HG03196 (cell line): ENCODE results near the gene C1QTNF8.

ENCODE experiments used
- ATAC-seq: cut with Tn5 transposase; IDR thresholded peaks from one replicate; pipeline ENCODE4 v1.9.1; 2021; ENCODE audit not compliant: unreplicated experiment

Gene C1QTNF8

DNA sequence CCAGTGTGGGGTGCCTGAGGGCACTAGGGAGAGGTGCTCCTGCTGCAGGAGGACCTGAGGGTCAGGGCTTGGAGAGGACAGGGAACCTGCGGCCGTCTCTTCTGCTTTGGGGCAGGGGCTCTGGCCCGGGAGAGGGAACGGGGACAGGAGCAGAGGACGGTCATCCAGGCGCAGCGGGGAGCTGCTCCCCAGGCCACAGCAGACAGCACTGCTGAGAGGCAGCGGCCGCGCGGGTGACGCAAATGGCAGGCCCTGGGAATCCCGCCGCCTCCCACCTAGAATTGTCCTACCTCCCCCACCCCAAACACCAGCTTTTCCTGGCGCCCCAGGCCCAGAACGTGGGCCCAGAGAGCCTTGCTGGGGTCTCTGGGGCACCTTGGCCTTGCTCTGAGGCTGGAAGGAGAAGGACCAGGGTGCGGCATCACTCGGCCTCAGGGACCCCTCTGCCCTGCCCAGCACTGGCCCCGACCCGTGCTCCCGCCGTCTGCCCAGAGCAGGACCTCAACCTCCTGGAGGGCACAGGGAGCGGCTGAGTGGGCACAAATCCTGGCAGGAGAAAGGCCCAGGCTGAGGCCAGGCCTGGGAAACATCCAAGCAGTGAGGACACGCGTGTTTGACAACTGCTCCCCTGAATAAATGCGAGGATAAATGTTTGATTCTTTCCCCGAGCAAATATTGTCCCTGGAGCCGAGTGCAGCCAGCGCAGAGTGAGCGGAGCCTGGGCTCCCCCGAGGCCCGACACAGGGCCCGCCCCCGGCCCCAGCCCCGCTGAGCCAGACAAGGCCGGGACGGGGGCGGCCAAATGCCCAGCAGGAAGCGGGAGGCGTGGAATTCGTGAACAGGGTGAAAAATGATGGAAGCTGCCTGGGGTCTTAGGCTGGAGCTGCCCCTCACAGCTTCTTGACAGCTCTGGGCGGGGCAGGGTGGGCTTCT is 15.0 kb downstream of the C1QTNF8 start:
- no peak for ATAC-seq

DNA sequence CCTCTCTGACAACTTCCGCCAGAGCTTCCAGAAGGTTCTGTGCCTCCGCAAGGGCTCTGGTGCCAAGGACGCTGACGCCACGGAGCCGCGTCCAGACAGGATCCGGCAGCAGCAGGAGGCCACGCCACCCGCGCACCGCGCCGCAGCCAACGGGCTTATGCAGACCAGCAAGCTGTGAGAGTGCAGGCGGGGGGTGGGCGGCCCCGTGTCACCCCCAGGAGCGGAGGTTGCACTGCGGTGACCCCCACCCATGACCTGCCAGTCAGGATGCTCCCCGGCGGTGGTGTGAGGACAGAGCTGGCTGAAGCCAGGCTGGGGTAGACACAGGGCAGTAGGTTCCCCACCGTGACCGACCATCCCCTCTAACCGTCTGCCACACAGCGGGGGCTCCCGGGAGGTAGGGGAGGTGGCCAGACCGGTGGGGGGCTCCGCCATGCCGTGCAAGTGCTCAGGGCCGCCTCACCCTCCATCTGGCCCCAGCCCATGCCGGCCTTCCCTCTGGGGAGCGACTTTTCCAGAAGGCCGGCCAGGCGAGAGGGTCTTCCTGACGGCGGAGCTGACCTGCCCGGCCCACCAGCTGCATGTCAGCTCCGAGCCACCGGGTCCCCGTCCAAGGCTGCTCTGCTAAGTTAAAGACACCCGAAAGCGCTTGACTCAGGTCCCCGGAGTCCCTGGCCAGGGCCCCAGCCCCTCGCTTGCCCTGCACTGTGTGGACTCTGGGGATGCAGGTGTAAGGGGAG is 16.1 kb downstream of the C1QTNF8 start:
- ATAC-seq: no peak

DNA sequence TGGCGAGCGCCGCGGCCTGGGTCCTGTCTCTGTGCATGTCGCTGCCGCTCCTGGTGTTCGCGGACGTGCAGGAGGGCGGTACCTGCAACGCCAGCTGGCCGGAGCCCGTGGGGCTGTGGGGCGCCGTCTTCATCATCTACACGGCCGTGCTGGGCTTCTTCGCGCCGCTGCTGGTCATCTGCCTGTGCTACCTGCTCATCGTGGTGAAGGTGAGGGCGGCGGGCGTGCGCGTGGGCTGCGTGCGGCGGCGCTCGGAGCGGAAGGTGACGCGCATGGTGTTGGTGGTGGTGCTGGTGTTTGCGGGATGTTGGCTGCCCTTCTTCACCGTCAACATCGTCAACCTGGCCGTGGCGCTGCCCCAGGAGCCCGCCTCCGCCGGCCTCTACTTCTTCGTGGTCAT is 16.7 kb downstream of the C1QTNF8 start:
- no peak for ATAC-seq

DNA sequence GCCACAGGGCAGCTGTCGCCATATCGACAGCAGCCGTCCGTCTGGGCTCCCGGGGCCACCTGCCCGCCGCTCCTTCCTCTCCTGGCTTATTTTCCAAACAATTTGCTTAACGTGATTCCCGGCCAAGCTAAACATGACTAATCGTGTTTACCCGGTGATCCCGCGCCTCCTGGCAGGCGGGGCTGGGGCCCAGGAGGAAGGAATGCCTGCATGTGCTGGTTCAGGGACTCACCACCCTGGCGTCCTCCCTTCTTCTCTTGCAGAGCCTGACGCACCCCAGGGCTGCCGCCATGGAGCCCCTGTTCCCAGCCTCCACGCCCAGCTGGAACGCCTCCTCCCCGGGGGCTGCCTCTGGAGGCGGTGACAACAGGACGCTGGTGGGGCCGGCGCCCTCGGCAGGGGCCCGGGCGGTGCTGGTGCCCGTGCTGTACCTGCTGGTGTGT is 17.4 kb downstream of the C1QTNF8 start:
- ATAC-seq: no peak

DNA sequence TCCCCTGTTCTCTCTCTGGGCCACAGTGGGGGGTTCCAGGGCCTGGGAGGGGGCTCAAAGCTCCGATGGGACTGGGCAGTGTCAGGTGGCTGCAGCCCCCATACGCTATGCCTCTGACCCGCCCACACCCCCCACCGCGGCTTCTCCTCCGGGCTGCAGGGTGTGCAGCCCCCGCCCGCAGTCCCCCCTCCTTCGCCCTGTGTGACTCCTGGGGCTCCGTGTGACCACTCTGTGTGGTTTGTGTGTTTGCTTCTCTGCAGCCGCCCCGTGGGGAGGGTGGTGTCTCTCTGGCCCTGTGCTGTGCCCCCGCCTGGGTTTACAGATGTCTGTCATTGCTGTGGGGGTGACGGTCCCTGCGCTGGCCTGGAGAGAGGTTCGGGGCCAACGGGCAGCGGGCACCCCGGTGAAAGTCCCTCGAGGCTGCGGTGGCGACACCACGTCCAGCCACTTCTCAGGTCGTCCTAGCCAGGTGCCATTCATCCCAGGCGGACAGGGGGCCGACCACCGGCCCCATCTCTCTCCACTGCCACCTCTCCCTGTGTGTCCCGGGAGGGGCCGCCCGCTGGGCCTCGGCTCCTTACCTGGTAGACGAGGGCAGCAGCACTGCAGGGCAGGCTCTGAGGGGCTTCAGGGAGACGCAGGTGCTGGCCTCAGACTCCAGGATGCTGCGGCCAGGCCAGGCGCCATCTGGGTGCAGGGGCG is 18.0 kb downstream of the C1QTNF8 start:
- ATAC-seq: no peak

DNA sequence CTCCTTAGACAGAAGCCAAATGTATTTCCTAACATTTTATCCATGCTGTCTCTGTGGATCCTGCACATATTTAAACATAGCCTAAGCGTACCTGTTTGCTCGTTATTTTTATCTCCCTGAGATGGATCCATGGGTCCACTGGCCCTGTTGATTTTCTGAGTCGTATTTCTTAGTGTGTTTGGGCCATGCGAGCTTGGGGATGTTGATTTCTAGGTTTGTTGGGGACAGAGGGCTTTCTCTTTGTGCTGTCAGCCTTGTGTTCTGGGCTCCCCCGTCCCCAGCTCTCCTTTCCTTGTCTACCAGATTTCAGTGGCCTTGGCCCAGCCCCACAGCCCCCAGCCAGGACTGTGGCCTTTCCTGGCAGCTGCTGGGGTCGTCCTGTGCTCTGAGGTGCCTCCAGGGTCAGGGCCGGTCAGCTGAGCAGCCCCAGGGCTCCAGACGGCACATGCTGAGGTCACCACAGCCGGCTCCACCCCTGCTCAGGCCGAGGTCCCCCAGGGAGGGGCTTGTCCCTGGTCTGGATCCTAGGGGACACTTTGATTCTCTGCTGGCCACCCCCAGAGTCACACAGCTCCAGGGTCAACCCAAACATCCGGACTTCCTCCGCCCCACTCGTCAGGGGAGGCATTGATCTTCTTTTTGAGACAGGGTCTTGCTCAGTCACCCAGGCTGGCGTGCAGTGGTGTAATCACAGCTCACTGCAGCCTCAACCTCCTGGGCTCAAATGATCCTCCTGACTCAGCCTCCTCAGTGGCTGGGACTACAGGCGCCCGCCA is 19.1 kb downstream of the C1QTNF8 start:
- ATAC-seq: no peak

DNA sequence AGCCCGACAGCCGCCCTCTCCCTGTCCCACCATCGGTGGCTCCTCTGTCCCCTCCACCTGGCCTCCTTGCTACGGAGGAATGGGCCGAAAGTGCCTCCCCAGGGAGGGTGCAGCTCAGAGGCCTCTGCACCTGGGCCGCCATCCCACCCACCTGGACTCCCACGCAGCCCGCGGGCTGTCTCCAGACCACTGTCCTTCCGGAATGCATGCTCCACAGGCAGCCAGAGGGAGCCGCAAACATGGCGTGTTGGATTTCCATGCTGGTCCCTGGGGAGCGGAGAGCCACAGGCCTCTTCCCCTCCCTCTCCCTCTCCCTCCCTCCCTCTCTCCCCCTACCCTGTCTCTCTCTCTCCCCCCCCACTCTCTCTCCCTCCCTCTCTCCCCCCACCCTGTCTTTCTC is 20.5 kb downstream of the C1QTNF8 start:
- ATAC-seq: no peak

DNA sequence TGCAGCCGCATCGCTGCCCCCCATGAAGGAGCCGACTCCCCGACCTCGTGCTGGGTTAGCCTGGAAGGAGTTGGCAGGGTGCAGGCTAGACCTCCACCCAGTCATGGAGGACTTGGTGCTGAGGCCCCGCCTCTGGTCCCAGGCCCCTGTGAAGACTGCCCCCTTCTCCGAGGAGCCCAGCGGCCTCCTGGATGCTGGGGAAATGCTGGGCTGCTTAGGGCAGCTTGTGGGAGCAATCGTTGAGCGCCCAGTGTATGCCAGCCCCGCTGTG is 21.7 kb downstream of the C1QTNF8 start:
- no peak for ATAC-seq

DNA sequence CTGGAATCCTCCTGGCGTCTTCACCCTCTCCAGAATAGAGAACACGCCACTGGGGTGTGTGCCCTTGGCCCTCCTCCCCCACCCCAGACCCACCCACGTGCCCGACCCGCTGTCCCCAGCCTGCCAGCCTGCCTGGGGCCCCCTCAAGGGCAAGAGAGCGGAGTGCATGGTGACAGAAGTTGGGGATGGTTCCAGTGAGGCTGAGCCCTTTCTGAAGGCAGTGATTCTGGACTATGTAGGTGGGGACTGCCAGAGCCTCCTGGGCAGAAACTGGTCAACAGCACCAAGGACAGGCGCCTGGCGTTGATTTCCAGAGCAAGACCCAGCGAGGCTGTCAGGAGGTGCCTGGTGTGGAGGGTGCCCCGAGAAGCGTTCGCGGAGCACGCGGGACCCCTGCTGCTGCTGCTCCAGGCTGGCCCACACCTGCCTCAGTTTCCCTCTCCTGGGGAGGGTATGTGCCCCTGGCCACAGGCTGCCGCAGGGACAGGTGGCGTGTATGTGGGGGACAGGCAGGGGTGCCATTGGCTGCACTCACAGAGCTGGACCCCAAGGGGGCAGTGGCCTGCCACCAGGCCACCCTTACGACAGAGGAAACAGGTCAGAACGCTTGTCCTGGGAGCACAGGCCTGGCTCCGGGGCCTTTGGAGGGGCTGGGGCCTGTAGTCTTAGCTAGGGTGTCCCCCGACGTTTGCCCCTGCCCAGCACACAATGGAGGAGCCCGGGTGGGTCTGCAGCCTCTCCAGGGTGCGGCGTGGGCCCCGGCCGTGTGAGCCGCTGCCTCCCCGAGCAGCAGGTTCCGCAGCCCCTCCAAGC is 22.3 kb downstream of the C1QTNF8 start:
- no peak for ATAC-seq

DNA sequence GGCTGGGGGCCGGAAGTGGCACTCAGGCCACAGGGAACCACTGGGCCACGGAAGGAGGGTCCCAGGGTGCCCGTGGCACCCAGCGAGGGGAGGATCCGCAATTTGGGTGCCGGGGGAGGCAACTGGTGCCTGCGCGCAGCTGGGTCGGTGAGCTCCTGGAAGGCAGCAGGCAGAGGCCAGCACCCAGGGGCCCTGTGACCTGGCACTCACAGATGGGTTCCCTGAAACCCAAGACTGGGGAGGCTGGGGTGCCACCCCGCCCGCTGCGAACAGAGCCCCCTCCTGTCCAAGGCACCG is 22.8 kb downstream of the C1QTNF8 start:
- no peak for ATAC-seq

DNA sequence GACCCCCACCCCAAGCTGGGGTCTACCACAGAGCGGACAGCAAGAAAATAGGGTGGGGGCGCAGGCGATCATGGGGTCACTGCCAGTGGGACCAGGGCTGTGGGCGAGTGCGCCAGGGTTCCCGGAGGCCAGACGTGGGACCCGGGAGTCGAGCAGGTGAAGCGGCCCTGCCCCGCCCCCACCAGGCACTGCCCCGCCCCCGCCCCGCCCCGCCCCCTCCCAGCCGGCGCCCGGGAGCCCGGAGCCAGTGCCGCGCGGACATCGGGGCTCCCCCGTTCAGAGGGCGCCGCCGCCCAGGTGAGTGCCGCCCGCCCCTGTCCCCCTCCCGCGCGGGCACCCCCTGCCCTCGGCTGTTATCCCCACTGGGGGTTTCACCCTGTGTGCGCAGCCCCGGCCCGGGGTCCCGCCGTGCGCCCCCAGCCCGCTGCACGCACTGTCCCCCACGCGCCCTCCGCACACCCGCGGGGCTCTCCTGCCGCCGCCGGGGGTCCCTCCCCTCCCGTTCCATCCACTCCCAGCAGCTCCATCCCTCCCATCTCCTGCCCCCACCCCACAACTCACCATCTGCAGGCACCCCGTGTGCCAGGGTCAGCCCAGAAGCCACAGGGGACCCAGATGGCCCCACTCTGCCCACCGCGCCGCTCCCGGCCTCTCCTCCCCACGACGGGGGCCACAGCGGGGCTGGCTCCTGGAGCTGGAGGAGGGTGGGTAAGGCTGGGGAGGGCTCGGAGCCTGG is 23.4 kb downstream of the C1QTNF8 start, which contains the start of gene SSTR5:
SSTR5 (plus strand) TSS at position 222 of the 736 bp plus-strand sequence. CDS start 6,122 bp downstream, outside the sequence.
- ATAC-seq: no peak

DNA sequence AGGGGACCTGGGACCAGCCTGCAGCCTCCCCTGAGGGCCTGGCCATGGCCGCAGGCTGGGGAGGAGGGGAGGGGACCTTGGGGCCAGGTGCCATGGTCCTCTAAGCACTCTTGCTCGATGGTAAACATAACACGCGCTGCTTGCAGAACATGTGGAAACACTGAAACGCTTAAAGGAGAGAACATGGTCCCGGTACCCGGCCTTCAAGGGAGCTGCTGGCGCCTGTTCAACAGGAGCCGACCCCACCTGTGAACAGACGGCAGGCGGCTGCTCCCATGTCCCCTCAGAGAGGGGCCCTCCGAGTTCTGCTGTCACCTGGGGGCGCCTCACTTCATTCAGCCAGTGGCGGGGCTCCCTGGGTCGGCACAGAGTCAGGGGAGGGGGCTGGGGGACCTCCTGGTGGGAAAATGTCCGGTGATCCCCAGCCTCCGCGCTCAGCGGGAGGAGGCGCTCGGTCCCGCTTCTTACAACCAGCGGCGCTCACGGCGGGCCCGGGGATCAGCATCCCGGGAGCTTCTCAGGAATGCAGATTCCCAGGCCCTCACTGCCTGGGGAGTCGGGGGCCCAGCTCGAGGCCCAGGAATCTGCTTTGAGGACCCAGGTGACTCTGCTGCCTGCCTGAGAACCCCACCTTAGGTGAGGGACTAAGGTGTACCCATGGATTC is 24.4 kb downstream of the C1QTNF8 start:
- no peak for ATAC-seq

DNA sequence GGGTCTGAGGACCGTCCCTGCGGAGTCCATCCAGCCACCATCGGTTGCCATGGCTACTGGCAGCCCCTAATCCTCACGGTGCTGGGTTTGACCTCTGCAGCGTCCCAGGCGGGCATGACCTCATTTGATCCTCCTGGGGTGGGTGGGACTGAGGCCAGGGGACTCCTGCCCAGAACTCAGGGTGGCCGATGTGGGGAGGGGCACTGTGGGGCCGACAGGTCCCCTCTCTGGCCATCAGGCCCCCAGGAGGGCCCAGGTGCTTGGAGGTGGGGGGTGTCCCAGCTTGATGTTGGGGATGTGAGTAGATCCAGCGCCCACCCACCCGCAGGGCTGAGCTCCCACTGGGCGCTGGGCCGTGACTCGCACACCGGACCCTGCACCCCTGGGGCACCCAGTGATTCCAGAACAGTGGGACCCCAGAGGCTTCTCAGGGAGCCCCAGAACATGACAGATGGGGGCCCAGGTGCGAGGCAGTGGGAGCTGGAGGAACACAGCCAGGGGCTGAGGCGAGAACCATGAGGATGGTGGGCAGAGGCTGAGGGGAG is 25.1 kb downstream of the C1QTNF8 start:
- no peak for ATAC-seq

DNA sequence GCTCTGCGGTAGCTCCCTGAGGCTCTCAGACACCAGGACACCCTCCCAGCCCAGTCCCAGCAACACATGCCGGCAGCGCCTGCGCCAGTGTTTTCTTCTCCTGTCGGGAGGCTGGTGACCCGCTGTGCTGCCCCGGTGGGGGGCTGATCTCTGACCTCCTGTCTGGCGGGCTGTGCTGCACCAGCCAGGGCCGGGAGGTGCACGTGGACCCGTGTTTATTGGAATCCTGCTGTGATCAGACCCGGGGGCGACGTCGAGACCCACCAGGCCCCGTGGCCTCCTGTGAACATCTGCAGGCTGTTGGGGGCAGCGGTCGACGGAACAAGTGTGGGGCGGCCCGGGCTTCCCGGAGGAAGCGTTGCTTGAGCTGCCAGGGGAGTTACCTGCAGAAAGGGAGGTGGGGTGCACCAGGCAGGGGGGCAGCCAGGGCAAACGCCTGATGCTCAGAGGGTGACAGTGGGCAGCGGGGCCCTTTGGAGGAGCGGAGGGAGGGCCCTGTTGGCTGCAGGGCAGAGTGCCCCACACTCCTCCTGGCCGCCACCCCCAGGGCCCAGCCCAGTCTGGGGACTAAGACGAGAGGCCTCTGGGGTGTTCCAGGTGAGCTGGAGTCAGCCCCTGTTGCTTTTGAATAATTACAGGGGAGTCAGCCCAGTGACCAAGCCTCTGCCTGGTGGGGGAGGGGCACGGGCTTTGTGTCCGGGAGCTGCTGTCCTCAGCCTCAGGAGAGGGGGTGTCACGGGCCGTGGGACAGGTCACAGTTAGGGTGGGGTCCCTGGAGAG is 25.8 kb downstream of the C1QTNF8 start:
- ATAC-seq: no peak

DNA sequence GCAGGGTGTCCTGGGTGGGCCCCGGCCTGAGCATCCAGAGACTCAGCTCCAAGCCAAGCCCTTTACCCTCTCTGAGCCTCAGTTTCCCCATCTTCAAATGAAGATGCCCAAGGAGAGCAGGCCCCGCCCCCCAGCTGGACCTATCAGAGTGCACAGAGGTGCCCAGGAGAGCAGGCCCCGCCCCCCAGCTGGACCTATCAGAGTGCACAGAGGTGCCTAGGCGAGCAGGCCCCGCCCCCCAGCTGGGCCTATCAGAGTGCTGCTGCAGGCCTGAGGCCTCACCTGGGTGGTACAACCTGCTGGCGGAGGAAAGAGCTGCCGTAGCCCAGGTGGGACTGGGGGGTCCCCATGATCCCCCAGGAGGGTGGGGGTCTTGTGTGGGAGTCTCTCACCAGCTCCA is 26.9 kb downstream of the C1QTNF8 start:
- no peak for ATAC-seq

DNA sequence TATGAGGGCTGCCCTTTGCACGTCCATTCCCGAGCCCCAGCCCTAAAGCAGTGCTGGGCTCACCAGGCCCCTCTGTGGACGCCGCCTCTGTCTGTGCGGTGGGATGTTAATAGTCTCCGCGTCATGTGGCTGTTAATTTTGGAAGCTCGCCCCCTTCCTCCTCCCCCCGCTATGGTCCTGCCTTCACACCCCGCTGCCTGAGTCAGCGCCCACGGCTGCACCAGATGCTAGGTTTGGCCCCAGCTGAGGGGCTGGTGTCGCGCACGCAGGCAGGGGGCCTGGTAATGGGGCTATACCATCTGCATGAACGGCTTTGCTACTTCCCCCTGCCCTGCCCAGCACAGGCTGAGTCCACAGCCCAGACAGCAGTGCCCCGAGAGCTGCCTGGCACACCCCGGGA is 27.6 kb downstream of the C1QTNF8 start:
- ATAC-seq: no peak

DNA sequence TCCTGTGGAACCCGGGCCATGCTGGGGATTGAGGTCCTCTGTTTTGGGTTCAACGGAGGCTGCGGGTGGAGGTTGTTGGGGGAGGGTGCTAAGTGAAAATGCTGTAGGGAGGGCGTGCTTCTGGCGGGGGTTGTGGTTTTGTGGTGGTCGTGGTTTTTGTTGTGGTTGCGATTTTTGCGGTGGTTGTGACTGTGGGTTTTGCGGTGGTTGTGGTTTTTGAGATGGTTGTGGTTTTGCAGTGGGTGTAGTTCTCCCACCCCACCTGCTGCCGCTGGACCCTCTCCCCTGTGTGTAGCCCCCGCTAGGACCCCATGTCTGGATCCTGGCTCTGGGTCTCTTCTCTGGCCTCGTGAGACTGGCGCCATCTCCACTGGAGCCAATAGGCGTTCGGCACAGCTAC is 28.4 kb downstream of the C1QTNF8 start:
- no peak for ATAC-seq

DNA sequence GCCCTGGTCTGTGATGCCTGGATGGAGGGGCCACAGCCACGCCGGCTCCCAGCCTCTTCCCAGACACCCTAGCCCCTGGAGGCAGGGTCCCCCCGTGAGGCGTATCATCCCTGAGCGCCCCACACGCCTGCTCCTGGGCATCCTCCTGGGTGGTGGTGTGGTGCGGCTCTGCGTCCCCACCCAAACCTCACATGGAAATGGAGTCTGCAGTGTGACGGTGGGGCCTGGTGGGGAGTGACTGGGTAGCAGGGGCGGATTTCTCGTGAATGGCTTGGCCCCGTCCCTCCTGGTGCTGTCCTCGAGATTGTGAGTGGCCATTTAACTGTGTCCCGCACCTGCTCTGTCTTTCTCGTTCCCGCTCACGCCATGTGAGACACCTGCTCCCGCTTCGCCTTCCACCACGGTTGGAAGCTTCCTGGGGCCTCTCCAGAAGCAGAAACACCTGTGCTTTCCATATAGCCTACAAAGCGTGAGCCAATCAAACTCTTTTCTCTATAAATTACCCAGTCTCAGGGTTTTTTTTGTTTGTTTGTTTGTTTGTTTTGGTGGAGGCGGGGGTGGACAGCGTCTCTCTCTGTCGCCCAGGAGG is 29.4 kb downstream of the C1QTNF8 start:
- ATAC-seq: no peak
